ENCODE results near the gene USP21. TPM values are rescaled to one million over a fixed set of nuclear protein-coding genes. Genes with fewer than 3 reads are reported as not detected.

Gene USP21
- total and polyA plus RNA-seq, 2 of the 13 experiments (the other 11 are each of a cell fraction or from before 2014, with no cell fraction given) = 10.1 to 33.1 TPM

DNA sequence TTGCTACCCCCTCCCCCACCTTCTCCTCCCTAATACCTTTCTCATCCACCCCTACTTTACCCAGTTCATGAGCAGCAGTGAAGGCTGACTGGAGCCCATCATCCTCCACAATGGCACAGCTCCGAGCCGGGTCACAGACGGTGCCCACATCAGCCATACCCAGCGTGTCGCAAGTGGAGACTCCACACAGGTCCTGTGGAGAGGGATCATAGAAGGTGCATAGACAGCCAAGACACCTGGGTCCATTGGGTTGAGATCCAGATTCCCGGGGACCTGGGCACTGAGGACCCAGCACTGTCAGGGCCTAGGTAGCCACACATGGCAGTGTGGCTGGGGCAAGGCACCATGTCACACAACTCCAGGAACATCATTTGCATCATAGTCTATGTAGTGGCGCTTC, 36.8 kb downstream of the USP21 start:
- no peaks in the 10 kb centered on the region for H3K27me3 ChIP-seq (ENCODE audit: control insufficient read depth in 1 of 2, insufficient read depth in 2 of 2, low read length in 2 of 2)
- no peaks in the 10 kb centered on the region for H3K9me3 ChIP-seq (ENCODE audit: low read length)
- no peak overlapping the region for H2AFZ ChIP-seq (ENCODE audit: low read length)
- H3K4me3 ChIP-seq (replicated peaks in 1 of 3; ENCODE audit: insufficient read depth in 1 of 3, low read depth in 2 of 3, low read length in 3 of 3) = no peak overlapping the region
- CTCF ChIA-PET (ENCODE audit: low intra/inter-chr PET ratio, low total read pairs) = no interaction called here
- DNase-seq (ENCODE audit: low spot score) = no peak
- H3K79me2 ChIP-seq (ENCODE audit: insufficient read depth, low read length) = no peaks in the 10 kb centered on the region
- POLR2A ChIA-PET = interaction anchor here (3.5 kb wide), 1 partner anchor 28 kb away, joined by 44 read pairs; the partner anchor contains the start of genes APOA2 and TOMM40L
- H4K20me1 ChIP-seq (ENCODE audit: insufficient read depth, low read length) = no peaks in the 10 kb centered on the region
- no peak overlapping the region for H3K27ac ChIP-seq (ENCODE audit: extremely low read length, insufficient read depth, low read length)
- no peaks in the 10 kb centered on the region; a peak in 1 of 5 replicates for H3K36me3 ChIP-seq (replicated peaks in 1 of 2; ENCODE audit: control insufficient read depth in 1 of 2, insufficient read depth in 2 of 2, low read length in 2 of 2)
- ATAC-seq = no peak
- in situ Hi-C loops (cut with HindIII; ENCODE audit: extremely low pct_ligation_motif_present, low pct_unique_long_range_greater_than_20kb) = loop anchor here (5.0 kb wide), 1 partner anchor 186 kb away; no protein-coding TSS in a partner anchor
- no peak for FAIRE-seq
- H3K4me2 ChIP-seq (ENCODE audit: low read depth, low read length) = no peak overlapping the region
- 98% methylated on average over 5 of the region's 7 CpGs for WGBS (ENCODE audit: low lambda C conversion rate)
- H3K4me1 ChIP-seq (ENCODE audit: insufficient read depth, low read length) = peaks cover 63% of the 10 kb centered on the region
- intact Hi-C loops (cut with micrococcal nuclease; ENCODE audit: unreplicated experiment) = no loop called here
- BruUV-seq (replicated peaks) = no TSS peak
- no peak overlapping the region for H3K9ac ChIP-seq (ENCODE audit: insufficient read depth, low read depth, low read length)
- TF ChIP-seq, protein P1, sequence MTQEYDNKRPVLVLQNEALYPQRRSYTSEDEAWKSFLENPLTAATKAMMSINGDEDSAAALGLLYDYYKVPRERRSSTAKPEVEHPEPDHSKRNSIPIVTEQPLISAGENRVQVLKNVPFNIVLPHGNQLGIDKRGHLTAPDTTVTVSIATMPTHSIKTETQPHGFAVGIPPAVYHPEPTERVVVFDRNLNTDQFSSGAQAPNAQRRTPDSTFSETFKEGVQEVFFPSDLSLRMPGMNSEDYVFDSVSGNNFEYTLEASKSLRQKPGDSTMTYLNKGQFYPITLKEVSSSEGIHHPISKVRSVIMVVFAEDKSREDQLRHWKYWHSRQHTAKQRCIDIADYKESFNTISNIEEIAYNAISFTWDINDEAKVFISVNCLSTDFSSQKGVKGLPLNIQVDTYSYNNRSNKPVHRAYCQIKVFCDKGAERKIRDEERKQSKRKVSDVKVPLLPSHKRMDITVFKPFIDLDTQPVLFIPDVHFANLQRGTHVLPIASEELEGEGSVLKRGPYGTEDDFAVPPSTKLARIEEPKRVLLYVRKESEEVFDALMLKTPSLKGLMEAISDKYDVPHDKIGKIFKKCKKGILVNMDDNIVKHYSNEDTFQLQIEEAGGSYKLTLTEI (CRISPR knock-in tag; conservative IDR thresholded peaks at IDR 0.05) = no peak
- TF ChIP-seq SRY (CRISPR knock-in tag; IDR thresholded peaks at IDR 0.05) (no peak), ZNF317 (CRISPR knock-in tag; IDR thresholded peaks at IDR 0.05) (no peak), TMF1 (CRISPR knock-in tag; IDR thresholded peaks at IDR 0.05; ENCODE audit: low read depth) (no peak), MLLT10 (CRISPR knock-in tag; IDR thresholded peaks at IDR 0.05) (no peak)
